Activated naive CD4-positive, alpha-beta T cell treated with anti-CD3 and anti-CD28 coated beads, Interleukin-2, amount 10 ng/mL, durations not matched to agents 7 days and 5 days (primary cell): ENCODE measurements around the gene BMP8B.
"Not testable (repeated sequence)": the region's sequence is repeated elsewhere in the genome, so short reads cannot be mapped to it uniquely, and the experiment has no call there.

Experiments
- CTCF ChIA-PET: fragments of 350-600 bp; sonication (Branson Sonifier 250); formaldehyde crosslinking; loops from one replicate; lab custom pipeline; 2021; ENCODE audit warnings: antibody characterized with exemption; lab: Charles Lee
- DNase-seq: peaks from one replicate; pipeline ENCODE4 v3.0.0-alpha.2; 2020
- H3K27ac Mint-ChIP-seq: one replicate; pipeline ENCODE4 v1.8.0; 2021; ENCODE audit warnings: mild to moderate bottlenecking, moderate library complexity, mixed read lengths
- H3K27me3 Mint-ChIP-seq: one replicate; pipeline ENCODE4 v1.8.0; 2021; ENCODE audit warnings: mild to moderate bottlenecking, mixed read lengths
- H3K36me3 Mint-ChIP-seq: one replicate; pipeline ENCODE4 v1.8.0; 2021; ENCODE audit warnings: mixed read lengths
- H3K4me1 Mint-ChIP-seq: one replicate; pipeline ENCODE4 v1.8.0; 2021; ENCODE audit warnings: mixed read lengths
- H3K4me3 Mint-ChIP-seq: one replicate; pipeline ENCODE4 v1.8.0; 2021; ENCODE audit warnings: mild to moderate bottlenecking, moderate library complexity, mixed read lengths
- H3K9me3 Mint-ChIP-seq: one replicate; pipeline ENCODE4 v1.8.0; 2021; ENCODE audit warnings: mixed read lengths

Gene BMP8B

GRCh38 chr1:39763619-39764374 is 24.9 kb downstream of the BMP8B start:
- H3K4me1 Mint-ChIP-seq, DNase-seq, H3K4me3 Mint-ChIP-seq, H3K27me3 Mint-ChIP-seq, H3K36me3 Mint-ChIP-seq, H3K9me3 Mint-ChIP-seq, CTCF ChIA-PET, H3K27ac Mint-ChIP-seq: not testable (repeated sequence)

GRCh38 chr1:39762550-39763540 is 25.8 kb downstream of the BMP8B start:
- Mint-ChIP-seq H3K36me3 (peaks cover 4% of the 10 kb centered on the region), H3K9me3 (no peaks in the 10 kb centered on the region), H3K27ac (peak overlapping the region; percentile 19), H3K4me1 (no peaks in the 10 kb centered on the region), H3K4me3 (no peak overlapping the region), H3K27me3 (no peaks in the 10 kb centered on the region)
- DNase-seq, result no peak
- CTCF ChIA-PET, result no interaction called here

- H3K27ac Mint-ChIP-seq, result no peak overlapping the region
- peaks cover 10% of the 10 kb centered on the region for H3K36me3 Mint-ChIP-seq
- no peak overlapping the region for H3K4me3 Mint-ChIP-seq
- no peak for DNase-seq
- no peaks in the 10 kb centered on the region for H3K9me3 Mint-ChIP-seq
- CTCF ChIA-PET, result no interaction called here
- H3K27me3 Mint-ChIP-seq, result no peaks in the 10 kb centered on the region
- H3K4me1 Mint-ChIP-seq, result no peaks in the 10 kb centered on the region
These were observed 27.0 kb downstream of the BMP8B start for GRCh38 chr1:39761557-39762260.

- H3K4me1 Mint-ChIP-seq, result no peaks in the 10 kb centered on the region
- no peak overlapping the region for H3K27ac Mint-ChIP-seq
- H3K9me3 Mint-ChIP-seq, result no peaks in the 10 kb centered on the region
- peaks cover 14% of the 10 kb centered on the region for H3K36me3 Mint-ChIP-seq
- no peaks in the 10 kb centered on the region for H3K27me3 Mint-ChIP-seq
- H3K4me3 Mint-ChIP-seq, result no peak overlapping the region
- CTCF ChIA-PET, result no interaction called here
- DNase-seq, result no peak
These were observed 27.6 kb downstream of the BMP8B start for GRCh38 chr1:39761016-39761415.

GRCh38 chr1:39760074-39761008 is 28.3 kb downstream of the BMP8B start:
- no peaks in the 10 kb centered on the region for H3K27me3 Mint-ChIP-seq
- H3K4me3 Mint-ChIP-seq, result no peak overlapping the region
- no peaks in the 10 kb centered on the region for H3K4me1 Mint-ChIP-seq
- H3K36me3 Mint-ChIP-seq, result peaks cover 14% of the 10 kb centered on the region
- no peak overlapping the region for H3K27ac Mint-ChIP-seq
- CTCF ChIA-PET, result no interaction called here
- DNase-seq, result no peak
- no peaks in the 10 kb centered on the region for H3K9me3 Mint-ChIP-seq

- Mint-ChIP-seq H3K27ac (no peak overlapping the region), H3K27me3 (no peaks in the 10 kb centered on the region), H3K4me1 (no peaks in the 10 kb centered on the region), H3K36me3 (peaks cover 17% of the 10 kb centered on the region), H3K9me3 (no peaks in the 10 kb centered on the region), H3K4me3 (no peak overlapping the region)
- no peak for DNase-seq
- CTCF ChIA-PET, result no interaction called here
These were observed 29.3 kb downstream of the BMP8B start for GRCh38 chr1:39759436-39759726.

- no peak overlapping the region for H3K27ac Mint-ChIP-seq
- no peaks in the 10 kb centered on the region for H3K9me3 Mint-ChIP-seq
- no peaks in the 10 kb centered on the region for H3K4me1 Mint-ChIP-seq
- H3K4me3 Mint-ChIP-seq, result no peak overlapping the region
- no peak for DNase-seq
- no peaks in the 10 kb centered on the region for H3K27me3 Mint-ChIP-seq
- peaks cover 20% of the 10 kb centered on the region for H3K36me3 Mint-ChIP-seq
- CTCF ChIA-PET, result no interaction called here
These were observed 29.9 kb downstream of the BMP8B start for GRCh38 chr1:39758556-39759435.

- H3K27me3 Mint-ChIP-seq, result no peaks in the 10 kb centered on the region
- H3K4me1 Mint-ChIP-seq, result no peaks in the 10 kb centered on the region
- peaks cover 28% of the 10 kb centered on the region for H3K36me3 Mint-ChIP-seq
- DNase-seq, result no peak
- no peak overlapping the region for H3K4me3 Mint-ChIP-seq
- H3K9me3 Mint-ChIP-seq, result no peaks in the 10 kb centered on the region
- no peak overlapping the region for H3K27ac Mint-ChIP-seq
- CTCF ChIA-PET, result no interaction called here
These were observed 31.2 kb downstream of the BMP8B start for GRCh38 chr1:39757501-39757900.

- Mint-ChIP-seq H3K4me1 (no peaks in the 10 kb centered on the region), H3K27me3 (no peaks in the 10 kb centered on the region), H3K36me3 (peaks cover 40% of the 10 kb centered on the region), H3K4me3 (no peak overlapping the region), H3K9me3 (no peaks in the 10 kb centered on the region), H3K27ac (no peak overlapping the region)
- CTCF ChIA-PET, result no interaction called here
- DNase-seq, result no peak
These were observed 32.6 kb downstream of the BMP8B start for GRCh38 chr1:39755965-39756659.

- Mint-ChIP-seq H3K9me3 (no peaks in the 10 kb centered on the region), H3K27me3 (no peaks in the 10 kb centered on the region), H3K4me1 (no peaks in the 10 kb centered on the region), H3K27ac (no peak overlapping the region), H3K36me3 (peaks cover 49% of the 10 kb centered on the region), H3K4me3 (no peak overlapping the region)
- CTCF ChIA-PET, result no interaction called here
- no peak for DNase-seq
These were observed 33.7 kb downstream of the BMP8B start for GRCh38 chr1:39754906-39755504.

GRCh38 chr1:39754026-39754570 is 34.6 kb downstream of the BMP8B start:
- peaks cover 57% of the 10 kb centered on the region for H3K36me3 Mint-ChIP-seq
- no peaks in the 10 kb centered on the region for H3K9me3 Mint-ChIP-seq
- no peaks in the 10 kb centered on the region for H3K27me3 Mint-ChIP-seq
- DNase-seq, result no peak
- no peak overlapping the region for H3K4me3 Mint-ChIP-seq
- no peak overlapping the region for H3K27ac Mint-ChIP-seq
- CTCF ChIA-PET, result no interaction called here
- no peaks in the 10 kb centered on the region for H3K4me1 Mint-ChIP-seq
